ENCODE data around the gene ANO8.

DNA sequence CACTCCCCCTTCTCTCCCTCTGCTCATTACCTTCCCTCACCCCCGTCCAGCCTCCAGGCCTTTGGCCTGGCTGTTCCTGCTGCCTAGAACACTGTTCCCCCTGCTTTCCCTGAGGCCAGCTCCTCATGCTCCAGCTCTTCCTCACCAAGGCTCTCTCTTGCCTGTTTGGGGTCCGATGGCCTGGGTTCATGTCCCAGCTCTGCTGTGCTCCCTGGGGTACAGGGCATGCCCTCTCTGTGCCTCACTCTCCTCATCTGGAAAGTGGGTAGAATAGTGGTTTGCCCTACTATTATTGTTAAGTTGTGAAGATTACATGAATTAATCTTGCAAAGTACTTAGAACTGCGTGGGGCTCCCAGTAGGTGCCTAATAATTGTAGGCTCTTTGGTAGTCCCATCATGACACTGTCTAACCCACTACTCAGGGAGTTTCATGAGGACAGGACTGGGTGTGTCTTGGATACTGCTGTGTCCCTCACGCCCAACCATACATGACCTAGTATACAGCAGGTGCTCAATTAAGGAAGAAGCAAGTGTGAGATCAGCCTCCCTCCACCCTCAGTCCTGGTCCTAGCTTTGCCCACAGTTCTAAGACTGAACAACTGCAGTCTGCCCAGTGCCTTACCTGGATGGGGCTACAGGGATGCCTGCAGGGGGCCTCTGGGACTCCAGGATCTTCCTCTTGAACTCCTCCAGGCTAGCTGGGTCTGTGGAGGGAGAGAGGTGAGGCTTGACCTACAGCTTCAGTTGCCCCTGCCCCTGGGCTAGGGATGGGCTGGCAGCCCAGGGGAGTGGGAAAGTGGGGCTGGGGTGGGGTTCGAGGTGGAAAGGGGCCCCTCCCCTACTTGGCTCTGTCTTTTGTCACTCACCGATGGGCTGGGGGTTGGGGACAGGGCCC lies 25.5 kb upstream of the ANO8 start:
- TF ChIP-seq CTCF (IDR thresholded peaks at IDR 0.05) (no peak), POLR2A (IDR thresholded peaks at IDR 0.05) (no peak)
